NCI-H748 (cell line): ENCODE data around the gene SYCP2.
"Not testable (repeated sequence)": the region's sequence is repeated elsewhere in the genome, so short reads cannot be mapped to it uniquely, and the experiment has no call there.

Experiments
- DNase-seq: peaks from one replicate; lab custom pipeline; 2025; ENCODE audit not compliant: unreplicated experiment; lab: John Stamatoyannopoulos, UW

The SYCP2 gene

DNA sequence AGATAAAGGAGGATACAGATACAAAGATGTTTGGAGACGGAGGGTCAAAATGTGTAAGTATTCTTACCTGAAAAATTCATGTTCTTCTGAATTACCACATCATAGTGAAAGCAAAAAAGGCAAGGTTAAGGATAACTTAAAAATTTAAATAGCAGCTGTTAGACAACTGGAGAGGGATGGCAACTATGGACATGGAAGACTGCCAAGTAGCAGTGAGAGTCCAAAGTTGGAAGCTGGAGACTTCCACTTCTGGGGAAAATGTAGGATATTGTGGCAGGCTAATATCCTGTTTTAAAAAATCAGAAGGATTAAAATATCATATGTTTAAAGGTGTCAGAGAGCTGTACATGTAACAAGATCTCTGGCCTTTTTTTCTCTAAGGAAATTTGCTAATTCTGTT, 29.8 kb downstream of the SYCP2 start:
- no peak for DNase-seq

DNA sequence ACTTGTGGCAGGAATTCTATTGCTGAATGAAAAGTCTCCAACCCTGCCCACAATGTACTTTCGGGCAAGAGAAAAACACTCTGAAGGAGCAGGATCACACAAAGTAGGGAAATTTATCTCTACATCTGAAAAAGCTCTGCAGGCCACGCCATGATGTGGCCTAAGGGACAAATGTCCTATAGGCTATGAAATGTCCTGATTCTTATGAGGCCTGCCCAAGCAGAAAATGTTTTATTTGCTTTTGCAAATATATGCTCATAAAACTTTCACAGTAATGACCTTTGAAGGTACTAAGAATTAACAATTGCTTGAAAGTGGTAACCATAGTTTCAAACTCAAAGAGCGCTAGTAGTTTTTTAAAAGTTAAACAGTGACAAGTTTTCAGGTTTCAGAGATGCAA, 31.0 kb downstream of the SYCP2 start:
- DNase-seq: no peak

DNA sequence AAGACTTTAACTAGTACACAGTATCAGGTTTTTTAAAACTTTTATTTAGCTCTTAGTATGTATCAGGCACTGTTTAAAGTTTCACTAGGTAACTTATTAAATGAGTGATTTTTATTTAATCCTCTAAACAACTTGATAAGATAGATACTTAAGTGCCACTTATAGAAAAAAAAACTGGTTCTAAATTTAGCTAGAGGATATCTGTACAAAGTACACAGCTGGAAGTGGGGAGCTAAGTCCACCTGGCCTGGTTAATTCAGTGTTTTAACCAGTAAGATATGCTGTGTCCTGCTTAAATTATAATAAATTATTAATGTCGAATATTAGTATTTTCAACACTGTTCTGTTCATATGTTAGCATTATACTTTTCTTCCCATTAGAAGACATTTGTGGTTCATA, 37.5 kb downstream of the SYCP2 start:
- DNase-seq: no peak

DNA sequence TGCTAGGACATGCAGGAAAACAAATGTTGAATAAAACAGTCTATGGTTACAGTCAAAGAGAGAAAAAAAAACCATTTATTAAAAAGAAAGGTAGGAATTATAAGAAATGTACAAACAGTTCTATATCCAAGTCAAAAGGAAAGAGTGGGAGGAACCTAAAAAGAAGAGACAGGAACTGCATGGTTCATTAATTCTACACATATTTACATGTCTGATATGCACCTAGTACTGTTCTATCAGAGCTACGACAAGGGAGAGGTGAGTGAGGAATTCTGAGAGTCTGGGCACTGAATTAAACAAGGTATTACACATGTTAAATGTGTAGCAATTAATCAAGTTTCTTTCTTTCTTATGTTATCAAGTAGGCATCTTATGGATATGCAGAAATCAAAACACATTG, 41.9 kb downstream of the SYCP2 start:
- DNase-seq: no peak

DNA sequence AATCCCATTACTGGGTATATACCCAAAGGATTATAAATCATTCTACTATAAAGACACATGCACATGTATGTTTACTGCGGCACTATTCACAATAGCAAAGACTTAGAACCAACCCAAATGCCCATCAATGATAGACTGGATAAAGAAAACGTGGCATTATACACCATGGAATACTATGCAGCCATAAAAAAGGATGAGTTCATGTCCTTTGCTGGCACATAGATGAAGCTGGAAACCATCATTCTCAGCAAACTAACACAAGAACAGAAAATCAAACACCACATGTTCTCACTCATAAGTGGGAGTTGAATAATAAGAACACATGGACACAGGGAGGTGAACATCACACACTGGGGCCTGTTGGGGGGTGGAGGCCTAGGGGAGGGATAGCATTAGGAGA, 43.4 kb downstream of the SYCP2 start:
- DNase-seq: not testable (repeated sequence)

DNA sequence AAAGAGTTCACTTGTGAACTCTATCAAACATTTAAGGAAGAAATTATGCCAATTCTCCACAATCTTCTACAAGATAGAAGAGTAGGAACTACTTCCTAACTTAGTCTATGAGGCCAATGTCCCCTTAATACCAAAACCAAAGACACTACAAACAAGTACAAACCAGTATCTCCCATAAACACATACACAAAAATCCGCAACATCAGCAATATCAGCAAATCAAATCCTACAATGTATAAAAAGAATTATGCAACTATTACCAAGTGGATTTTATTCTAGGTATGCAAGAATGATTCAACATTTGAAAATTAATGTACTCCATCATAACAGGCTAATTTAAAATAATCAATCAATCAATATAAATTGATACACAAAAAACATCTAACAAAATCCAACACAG, 45.4 kb downstream of the SYCP2 start:
- no peak for DNase-seq

DNA sequence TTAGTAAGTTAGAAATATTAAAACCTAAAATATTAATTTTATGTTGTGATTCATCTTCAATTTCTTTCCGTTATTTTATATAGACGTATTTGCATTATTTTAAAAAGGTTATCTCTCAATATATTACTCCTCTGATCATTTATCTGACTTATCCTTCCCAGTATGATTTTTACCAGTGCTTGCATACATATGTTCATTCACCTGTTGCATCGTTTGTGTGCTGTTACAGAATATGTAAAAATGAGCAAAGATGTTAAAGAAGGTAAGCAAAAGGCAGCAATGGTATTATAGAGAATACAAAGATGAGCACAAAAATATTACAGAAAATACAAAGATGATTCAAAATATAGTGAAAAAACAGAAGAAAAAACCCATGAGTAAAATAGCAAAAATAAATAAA, 48.9 kb downstream of the SYCP2 start:
- no peak for DNase-seq

DNA sequence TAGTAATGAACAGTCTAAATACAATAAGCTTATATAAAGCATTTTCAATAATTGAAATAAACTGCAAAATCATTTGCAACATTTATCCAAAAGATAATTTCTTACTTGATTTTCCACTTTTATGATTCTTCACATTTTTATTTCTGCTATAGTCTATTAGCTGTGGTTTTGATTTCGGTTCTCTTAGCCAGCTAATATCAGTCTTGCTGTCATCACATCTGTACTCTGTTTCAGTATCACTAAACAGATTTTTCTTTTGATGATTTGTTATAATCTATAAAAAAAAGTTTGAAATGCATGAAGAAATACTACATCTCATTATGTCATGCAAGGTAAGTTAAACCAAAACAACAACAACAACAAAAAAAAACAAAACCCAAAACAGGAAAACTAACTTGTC, 53.2 kb downstream of the SYCP2 start:
- no peak for DNase-seq

DNA sequence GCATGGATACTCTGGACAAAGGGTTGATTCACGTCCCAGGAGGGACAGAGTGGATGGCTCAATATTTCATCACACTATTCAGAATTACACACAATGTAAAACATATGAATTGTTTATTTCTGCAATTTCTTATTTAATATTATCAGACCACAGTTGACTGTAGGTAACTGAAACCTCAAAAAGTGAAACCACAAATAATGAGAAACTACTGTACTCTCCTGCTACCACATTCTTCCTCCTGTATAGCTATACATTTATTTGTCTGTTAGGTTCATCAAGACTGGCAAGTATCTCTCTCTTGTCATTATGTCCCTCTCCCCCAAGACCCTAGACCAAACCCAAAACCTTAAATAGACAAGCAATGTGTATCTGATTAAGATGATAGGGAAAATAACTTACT, 60.0 kb downstream of the SYCP2 start:
- DNase-seq: no peak

DNA sequence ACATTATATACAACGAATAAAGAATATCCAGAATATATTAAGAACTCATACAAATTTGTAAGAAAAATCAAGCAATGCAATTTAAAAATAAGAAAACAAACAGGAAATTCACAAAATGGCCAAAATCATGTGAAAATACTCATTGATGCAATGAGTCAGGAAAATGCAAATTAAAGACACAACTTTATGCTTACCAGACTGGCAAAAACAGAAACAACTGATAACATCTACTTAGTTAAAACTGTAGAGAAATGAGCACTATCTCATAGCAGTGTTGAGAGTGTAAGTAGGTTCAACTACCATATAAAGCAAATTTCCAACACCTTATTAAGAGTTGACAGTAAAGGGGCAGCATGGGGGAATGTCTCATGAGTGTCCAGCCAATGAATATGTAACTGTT, 62.3 kb downstream of the SYCP2 start:
- DNase-seq: no peak

DNA sequence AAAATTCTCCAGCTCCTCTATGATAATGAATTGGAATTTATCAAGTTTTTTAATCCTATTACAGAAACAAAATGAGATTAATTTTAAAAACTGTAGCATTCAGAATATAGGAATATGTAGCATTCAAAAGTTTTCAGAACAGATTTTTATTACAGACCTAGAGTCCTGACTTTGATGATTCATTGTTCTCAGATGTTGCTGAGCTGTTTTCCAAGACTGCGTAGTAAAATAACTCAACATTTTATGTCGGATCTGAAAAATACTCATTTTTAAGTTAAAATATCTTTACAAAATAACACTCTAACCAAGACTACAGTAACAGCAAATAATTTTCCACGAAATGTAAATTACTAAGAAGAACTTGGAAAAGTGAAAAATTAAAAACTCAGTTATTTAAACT, 67.1 kb downstream of the SYCP2 start:
- no peak for DNase-seq

DNA sequence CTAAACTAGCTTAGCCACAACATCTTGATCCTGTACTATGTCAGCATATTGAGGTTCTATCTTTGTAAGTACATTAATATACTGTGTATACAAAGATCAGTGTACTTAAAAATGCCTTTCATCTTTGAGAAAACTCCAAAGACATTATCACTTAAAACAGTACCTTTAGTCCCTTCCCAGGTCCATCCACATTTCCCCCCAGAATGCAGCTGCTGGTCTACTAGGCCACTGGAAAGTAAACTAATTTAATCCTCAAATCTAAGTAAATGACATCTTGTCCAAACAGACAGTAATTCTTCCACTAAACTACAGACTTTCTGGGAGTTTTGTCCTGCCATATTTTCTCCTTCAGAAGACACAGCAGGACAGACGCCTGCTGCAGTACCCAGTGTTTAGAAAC, 68.7 kb downstream of the SYCP2 start:
- DNase-seq: no peak

DNA sequence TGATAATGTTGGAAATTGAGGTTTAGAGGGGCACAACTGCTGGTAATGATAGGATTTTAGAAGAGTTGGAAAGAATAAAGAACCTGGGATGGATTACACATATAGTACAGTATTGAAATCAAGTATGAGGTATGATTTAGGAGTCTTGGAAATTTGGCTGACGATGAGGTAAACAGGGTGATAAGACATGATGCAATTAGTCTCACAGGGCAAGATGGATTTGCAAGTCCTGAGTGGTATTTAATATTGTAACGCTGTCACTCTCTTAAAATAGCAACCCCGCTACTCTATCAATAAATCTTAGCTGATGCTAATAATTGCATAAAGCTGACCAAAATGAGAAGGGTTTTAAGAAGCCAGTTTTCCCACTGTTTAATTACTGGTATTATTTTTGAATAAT, 70.4 kb downstream of the SYCP2 start:
- no peak for DNase-seq

DNA sequence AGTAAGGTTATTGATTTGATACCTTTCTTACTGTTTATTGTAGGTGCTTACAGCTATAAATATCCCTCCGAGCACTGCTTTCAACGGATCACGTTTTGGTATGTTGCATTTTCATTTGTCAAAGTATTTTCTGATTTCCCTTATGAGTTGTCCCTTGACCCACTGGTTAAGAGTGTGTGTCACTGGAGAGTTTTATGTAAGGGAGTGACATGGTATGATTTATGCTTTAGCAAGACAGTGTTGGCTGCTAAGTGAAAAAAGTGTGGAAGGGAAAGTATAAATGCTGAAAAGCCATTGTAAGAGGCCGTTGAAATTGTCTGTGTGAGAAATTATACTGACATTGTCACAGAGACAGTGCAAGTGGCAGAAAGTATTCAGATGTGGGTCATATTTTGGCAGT, 72.0 kb downstream of the SYCP2 start:
- no peak for DNase-seq

DNA sequence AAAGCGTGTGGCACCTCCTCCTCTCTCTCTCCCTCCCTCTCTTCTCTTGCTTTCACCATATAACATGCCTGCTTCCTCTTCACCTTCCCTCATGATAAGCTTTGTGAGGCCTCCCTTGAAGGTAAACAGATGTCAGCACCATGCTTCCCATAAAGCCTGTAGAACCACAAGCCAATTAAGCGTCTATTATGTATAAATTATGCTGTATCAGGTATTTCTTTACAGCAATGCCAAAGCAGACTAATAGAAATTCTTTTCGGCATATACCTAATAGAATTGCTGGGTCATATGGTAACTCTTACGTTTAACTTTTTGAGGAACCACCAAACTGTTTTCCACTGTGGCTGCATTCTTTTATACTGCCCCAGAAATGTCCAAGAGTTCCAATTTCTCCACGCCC, 75.0 kb downstream of the SYCP2 start:
- no peak for DNase-seq

DNA sequence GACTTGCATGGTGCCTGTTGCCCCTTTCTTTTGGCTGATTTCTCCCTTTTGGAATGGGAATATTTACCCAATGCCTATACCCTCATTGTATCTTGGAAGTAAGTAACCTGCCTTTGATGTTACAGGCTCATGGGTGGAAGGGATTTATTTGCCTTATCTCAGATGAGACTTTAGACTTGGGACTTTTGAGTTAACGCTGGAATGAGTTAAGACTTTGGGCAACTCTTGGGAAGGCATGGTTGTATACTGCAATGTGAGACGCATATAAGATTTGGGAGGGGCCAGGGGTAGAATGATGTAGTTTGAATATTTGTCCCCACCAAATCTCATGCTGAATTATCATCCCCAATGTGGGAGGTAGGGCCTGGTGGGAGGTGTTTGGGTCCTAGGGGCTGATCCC, 75.5 kb downstream of the SYCP2 start:
- no peak for DNase-seq

DNA sequence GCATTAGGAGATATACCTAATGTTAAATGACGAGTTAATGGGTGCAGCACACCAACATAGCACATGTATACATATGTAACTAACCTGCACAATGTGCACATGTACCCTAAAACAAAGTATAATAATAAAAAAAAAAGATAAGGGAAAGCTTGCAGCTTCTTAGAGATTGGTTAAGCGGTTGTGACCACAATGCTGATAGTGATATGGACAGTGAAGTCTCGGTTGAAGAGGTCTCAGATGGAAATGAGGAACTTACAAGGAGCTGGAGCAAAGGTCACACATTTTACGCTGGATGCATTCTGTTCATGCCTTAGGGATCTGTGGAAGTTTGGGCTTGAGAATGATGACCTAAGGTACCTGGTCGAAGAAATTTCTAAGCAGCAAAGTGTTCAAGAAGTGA, 76.5 kb downstream of the SYCP2 start:
- not testable (repeated sequence) for DNase-seq

DNA sequence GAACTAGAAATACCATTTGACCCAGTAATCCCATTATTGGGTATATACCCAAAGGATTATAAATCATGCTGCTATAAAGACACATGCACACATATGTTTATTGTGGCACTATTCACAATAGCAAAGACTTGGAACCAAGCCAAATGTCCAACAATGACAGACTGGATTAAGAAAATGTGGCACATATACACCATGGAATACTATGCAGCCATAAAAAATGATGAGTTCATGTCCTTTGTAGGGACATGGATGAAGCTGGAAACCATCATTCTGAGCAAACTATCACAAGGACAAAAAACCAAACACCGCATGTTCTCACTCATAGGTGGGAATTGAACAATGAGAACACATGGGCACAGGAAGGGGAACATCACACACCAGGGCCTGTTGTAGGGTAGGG, 76.9 kb downstream of the SYCP2 start:
- DNase-seq: not testable (repeated sequence)

DNA sequence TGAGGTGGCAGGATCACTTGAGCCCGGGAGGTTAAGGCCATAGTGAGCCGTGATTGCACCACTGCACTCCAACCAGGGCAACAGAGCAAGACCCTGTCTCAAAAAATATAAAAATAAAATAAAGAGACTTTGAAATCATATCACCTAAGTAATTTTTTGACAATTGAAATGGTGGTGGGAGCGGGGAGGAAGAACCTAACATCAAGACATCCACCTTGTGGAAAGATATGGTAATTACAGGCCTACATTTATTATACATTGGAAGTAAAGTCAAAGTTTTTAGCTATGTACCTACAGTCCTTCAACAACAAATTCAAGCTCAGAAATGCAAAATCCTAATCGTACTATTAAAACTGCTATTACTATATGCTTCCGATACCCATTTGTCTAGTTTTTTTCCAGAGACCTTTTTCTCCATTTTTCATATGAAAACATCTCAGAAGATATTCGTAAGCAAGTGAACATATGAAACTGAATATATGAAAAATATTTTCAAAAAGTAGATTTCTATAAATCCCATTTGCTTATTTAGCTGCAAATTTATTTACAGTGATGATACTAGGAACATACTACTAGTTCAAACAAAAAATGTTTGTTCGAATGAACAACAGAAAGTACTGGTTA, 83.3 kb downstream of the SYCP2 start:
- DNase-seq: peak; percentile 36

DNA sequence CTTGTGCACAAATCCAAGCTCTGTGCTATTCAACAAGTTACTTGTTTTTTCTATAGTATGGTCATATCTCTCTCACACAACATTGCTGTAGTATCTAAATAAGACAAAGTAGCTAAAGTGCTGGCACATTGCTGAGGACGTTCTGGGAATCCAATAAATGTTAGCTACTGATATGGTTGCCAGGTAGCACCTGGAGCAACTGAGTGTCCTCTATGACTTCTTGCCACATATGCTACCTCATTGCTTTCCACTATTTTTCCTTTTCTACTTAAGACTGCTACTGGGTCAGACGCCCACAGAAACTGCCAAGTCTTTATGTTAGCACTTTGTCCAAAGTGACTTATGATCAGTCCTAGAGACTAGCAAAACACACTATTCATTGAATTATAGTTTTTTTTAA, 85.3 kb downstream of the SYCP2 start:
- DNase-seq: no peak

DNA sequence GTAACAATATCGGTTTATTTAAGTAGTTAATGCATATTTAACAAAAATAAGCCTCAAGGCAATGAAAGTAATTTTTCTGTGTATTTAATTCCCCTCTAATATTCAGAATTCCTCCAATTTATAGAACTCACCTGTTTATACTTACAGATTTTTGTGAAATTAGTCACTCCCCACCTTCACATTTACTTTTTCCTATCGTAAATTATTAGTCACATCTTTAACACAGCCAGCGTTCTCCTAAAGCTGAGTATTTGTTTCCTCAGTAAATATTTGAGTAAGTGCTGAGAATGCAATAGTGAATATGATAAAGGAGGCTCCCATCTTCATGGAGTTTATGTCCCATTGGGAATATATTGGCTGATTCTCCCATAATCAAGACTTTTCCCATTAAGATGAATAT, 88.0 kb downstream of the SYCP2 start:
- DNase-seq: no peak

DNA sequence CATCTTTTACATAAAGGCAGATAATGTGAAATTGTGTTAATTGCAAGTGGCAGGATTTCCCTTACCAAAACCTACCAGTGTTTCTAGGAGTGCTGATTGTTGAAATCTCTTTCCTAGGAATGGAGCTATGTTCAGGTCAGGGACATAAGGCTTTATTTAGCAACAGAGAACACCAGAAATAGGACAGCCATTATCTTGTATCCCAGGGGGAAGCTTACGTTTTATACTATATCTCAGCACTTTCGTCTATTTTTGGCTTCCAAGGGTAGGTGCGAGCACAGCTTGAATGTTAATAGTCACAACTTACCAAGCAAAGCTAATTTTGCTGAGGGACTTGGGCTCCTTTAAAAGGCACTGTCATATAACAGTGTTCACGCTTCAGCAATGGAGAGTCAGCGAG, 94.0 kb downstream of the SYCP2 start:
- no peak for DNase-seq

DNA sequence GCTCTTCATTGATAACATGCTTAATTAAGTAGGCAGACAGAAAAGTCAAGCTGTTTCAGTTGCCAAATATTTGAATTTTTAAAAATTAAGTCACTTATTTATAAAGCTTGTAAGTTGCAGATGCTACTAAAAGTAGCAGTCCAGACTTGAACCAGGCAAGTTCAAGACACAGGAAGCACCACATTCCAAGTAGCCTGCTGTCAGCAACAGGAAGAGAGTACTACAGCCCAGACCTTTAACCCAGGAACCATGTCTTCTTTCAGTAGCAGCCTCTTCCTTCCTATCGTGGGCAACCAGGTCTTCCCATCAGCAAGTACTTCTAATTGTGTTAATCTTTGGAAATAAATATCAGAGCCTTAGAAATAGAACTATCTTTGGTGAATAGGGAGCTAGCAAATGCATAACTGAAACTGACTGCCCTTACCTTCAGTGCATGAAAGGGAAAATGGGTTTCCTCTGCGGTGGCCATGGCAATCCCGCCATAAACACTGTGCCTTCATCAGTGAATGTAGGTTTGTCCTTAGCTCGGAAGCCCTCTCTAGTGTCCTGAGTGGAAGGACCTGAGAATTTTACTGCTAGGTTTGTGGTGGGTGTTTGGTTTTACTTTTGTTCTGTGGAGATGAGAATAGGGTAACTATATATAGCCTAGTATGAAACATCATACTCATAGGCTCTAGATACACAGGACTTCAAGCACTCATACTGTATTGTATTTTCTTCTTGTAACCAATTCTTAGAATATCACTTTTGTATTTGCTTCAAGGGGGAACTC, 95.6 kb downstream of the SYCP2 start:
- DNase-seq: no peak
